Activated CD8-positive, alpha-beta memory T cell treated with anti-CD3 and anti-CD28 coated beads for 4 hours (primary cell): ENCODE data around the gene TARS2.
A peak's percentile ranks its signal among the peaks of the same experiment; 100 is the strongest.

ENCODE experiments used
- DNase-seq, 2 donors: peaks; one replicate each; pipeline ENCODE4 v3.0.0-alpha.2; 2020; ENCODE audit warnings: low read depth in 2 of 2

Gene TARS2

GRCh38 chr1:150486966-150487762 is at the start of gene TARS2:
Gene TARS2 (plus strand): TSS chr1:150487419. CDS start chr1:150487451, 32 bp downstream.
- DNase-seq: peak; percentile 87 to 88

GRCh38 chr1:150441121-150441520 is 46.1 kb upstream of the TARS2 start:
- DNase-seq: no peak

GRCh38 chr1:150444232-150444631 is 43.0 kb upstream of the TARS2 start:
- DNase-seq: no peak

DNA sequence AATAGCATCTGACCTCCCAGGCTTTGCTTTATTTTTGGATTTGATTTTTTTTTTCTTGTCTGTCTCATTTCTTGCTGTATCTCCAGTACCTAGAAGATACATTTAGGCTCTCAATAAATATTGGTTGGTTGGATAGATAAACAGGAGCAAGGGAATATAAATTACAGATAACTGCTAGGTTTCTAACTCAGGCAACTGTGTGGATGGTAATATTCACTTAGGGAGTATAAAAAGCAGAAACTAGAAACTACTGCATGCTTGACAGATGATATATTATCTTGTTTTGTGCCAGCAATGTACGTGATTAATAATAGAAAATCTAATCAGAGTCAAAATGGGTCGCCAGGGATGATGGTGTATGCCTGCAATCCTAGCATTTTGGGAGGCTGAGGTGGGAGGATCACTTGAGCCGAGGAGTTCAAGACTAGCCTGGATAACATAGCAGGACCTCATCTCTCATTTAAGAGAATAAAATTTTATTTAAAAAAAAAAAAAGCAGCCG is 31.0 kb upstream of the TARS2 start:
- no peak for DNase-seq

DNA sequence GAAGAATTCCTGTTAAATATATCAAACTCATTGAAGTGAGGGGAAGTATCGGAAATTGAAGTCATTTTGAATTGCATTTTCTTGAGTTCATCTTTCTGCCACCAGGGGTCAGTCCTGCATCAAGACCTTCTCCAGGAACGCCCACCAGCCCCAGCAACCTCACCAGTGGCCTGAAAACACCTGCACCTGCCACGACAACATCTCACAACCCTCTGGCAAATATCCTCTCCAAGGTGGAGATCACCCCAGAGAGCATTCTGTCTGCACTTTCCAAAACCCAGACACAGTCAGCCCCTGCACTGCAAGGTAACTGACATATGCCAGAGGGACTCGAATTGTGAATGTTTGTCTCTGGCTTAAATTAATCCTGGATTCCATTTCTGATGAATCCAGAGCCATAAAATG is 22.8 kb upstream of the TARS2 start:
- DNase-seq: peak; percentile 45 to 56

GRCh38 chr1:150466964-150467363 is 20.3 kb upstream of the TARS2 start:
- DNase-seq: no peak

DNA sequence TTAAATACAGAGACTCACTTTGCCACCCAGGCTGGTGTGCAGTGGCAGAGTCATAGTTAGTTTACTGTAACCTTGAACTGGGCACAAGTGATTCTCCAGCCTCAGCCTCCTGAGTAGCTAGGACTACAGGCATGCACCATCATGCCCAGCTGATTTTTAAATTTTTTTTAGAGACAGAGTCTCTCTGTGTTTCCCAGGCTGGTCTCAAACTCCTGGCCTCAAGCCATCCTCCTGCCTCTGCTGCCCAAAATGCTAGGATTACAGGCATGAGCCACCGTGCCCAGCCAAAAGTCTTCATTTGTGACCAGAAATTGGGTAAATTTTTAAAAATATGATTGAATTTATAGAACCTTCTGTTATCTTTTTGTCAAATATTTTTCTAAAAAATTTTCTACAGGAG is 17.9 kb upstream of the TARS2 start:
- DNase-seq: no peak

- no peak for DNase-seq
Measured at GRCh38 chr1:150472601-150473200, 14.5 kb upstream of the TARS2 start.

DNA sequence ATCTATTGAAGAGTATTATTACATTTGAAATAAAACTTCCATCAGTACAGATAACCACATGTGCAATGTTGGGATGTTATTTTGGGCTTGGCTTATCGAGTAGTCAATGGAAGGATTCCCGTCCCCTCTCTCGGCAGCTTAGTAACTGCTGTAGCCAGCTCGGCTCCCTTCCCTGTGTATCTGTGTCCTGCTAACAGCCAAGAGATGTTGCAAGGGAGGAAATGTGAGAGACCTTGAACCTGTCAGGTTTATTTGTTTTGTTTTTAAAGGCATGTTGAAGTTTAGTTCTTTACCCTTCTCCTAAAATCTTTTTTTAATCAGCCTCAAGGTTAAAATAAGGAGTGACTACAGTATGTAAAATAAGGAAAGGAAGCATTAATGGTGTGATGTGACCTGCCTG is 13.6 kb upstream of the TARS2 start:
- DNase-seq: no peak

- no peak for DNase-seq
Measured at GRCh38 chr1:150474869-150475268, 12.3 kb upstream of the TARS2 start.

DNA sequence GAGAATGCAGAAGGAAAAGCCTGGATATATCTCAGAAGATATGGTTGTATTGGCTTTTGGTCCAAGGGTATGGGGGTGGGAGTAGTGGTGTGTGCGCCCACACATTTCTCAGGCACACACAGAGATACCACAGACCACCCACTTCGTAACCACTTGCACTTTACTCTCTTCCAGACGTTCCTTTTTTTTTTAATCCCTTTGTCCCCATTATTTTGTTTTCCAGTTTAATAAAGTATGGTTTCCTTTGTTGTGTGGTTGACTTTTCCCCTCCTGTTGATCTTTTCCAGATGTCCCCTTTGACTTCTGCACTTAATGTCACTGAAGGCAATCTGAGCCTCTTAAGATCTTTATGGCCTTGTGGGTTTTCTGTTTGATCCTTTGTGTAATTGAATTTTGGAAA is 10.5 kb upstream of the TARS2 start:
- DNase-seq: no peak

- DNase-seq: no peak
Measured at GRCh38 chr1:150477320-150477719, 9.9 kb upstream of the TARS2 start.

GRCh38 chr1:150477733-150478132 is 9.5 kb upstream of the TARS2 start:
- no peak for DNase-seq

DNA sequence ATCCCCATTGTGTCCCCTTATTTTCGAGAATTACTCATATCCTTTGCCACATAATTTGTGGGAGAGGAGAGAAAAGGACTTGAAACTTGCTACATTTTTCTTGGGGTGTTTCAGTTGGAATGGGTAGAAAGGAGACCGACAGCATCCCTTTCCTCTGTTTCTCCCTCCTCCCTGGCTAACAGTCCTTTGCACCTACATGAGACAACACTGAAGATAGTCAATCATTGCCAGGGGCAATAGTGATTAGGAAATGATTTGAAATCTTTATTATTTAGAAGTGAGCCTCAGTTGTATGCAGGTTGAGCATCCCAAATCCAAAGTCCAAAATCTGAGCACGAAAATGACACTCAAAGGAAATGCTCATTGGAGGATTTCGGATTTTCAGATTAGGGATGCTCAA is 7.8 kb upstream of the TARS2 start:
- DNase-seq: no peak

- DNase-seq: no peak
Measured at GRCh38 chr1:150479927-150480352, 7.3 kb upstream of the TARS2 start.

- no peak for DNase-seq
Measured at GRCh38 chr1:150484431-150484830, 2.8 kb upstream of the TARS2 start.

DNA sequence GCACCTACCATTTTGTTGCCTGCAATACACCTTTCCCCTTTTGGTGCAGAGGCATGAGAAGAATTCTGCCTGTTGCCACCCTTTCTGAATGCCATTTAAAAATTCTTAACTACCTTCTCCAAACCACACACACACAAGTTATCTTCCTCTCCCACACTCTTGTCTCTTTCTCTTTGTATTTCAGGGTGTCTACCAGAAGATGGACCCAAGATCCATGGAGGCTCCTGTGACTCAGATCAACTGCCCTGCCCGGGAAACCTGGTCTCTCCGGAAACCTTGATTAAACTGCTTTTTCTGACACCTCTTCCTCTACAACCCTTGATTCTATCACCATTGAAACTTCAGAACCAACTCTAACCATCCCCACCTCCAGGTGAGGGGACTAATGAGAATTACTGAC is 2.4 kb upstream of the TARS2 start:
- DNase-seq: no peak

DNA sequence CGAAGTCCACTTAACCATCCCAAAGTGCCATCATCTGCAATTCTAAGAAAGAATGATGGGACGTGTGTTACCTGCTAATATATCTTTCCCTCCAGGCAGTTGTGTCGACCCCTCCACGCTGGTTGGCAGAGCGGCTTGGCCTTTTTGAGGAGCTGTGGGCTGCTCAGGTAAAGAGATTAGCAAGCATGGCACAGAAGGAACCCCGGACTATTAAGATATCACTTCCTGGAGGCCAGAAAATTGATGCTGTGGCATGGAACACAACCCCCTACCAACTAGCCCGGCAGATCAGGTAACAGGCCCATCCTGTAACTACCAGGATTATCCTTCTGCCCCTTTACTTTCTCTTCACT is 520 bp downstream of the TARS2 start:
- no peak for DNase-seq

DNA sequence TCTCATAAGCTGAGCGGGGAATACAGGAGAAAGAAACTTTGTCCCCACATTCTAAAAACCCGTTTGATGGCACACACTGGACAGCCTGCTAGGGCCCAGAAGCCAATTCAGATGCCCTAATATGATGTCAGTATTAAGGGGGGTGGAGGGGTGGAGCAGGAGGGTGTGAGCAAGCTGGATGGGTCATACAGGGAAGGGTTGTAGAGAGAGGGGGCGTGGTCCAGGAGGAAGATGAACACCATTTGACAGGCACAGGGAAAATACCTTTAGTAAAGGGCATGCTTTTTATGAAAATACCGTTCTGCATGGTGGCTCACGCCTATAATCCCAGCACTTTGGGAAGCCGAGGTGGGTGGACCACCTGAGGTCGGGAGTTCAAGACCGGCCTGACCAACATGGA is 6.0 kb downstream of the TARS2 start:
- DNase-seq: no peak

DNA sequence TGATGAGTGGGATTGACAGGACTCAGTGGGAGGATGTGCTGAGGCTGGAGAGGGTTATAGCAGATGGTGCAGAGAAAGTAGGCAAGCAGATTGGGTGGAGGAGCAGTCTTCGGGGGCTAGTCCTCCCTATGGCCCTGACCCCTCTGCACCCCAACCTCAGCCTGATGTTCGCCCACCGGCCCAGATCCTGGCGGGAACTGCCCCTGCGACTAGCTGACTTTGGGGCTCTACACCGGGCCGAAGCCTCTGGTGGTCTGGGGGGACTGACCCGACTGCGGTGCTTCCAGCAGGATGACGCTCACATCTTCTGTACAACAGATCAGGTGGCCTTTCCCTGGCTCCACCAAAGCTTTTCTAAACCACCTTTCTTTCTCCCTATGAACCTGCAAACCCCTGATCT is 11.1 kb downstream of the TARS2 start:
- no peak for DNase-seq

DNA sequence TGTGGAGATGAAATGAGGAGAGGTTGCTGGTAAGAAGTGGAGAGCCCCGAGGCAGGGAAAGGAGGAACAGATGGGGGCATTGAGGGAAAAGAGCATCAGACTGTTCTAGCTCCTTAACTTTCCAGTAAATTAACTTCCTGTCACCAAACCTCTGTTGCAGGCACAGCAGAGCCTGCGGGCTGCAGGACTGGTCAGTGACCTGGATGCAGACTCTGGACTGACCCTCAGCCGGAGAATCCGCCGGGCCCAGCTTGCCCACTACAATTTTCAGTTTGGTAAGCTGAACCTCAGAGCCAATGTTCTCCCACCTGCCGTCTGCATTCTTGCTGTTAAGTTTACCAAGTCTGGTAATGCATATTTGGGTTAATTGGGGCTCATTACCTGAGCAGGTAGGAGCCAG is 18.2 kb downstream of the TARS2 start:
- DNase-seq: no peak

GRCh38 chr1:150507912-150508864 is 21.0 kb downstream of the TARS2 start, which contains the start of gene ECM1:
Gene ECM1 (plus strand): TSS chr1:150508109. CDS start chr1:150508210, 101 bp downstream.
- no peak for DNase-seq
